Vagina (tissue), 2 donors: Measurements from ENCODE around the gene NDFIP2.

Experiments
- CTCF ChIP-seq, 3 experiments: fragments of 450-650 bp in 2 of 3; fragments of 200-600 bp in 1 of 3; sonication (generic) in 1 of 3; IDR thresholded peaks; one replicate each; pipeline ENCODE4 v1.5.1; 2017 to 2019; ENCODE audit warnings: antibody characterized with exemption in 3 of 3, mild to moderate bottlenecking in 2 of 3, moderate library complexity in 2 of 3
- POLR2A ChIP-seq, 2 donors: fragments of 450-650 bp; IDR thresholded peaks; one replicate each; pipeline ENCODE4 v1.6.1; 2017; ENCODE audit warnings: antibody characterized with exemption in 2 of 2, mild to moderate bottlenecking in 2 of 2, moderate library complexity in 2 of 2
- POLR2AphosphoS5 ChIP-seq, 2 donors: sonication (generic); formaldehyde crosslinking; IDR thresholded peaks; one replicate each; pipeline ENCODE4 v1.9.0; 2017; ENCODE audit warnings: antibody characterized with exemption in 2 of 2, mild to moderate bottlenecking in 2 of 2, low read depth in 1 of 2; ENCODE audit not compliant: insufficient read depth in 1 of 2

- TF ChIP-seq POLR2A (IDR thresholded peaks at IDR 0.05) (no peak), POLR2AphosphoS5 (IDR thresholded peaks at IDR 0.05; ENCODE audit: insufficient read depth in 1 of 2, low read depth in 1 of 2) (no peak), CTCF (IDR thresholded peaks at IDR 0.05) (no peak)
Observed at GRCh38 chr13:79447741-79448140, 33.2 kb upstream of the NDFIP2 start.
